OCI-LY1 (cell line): ENCODE measurements around the gene SLC4A2.

Experiments used
- EZH2 ChIP-seq: fragments of 200-600 bp; sonication (generic), shearing (Covaris generic); IDR thresholded peaks from 2 replicates; pipeline ENCODE4 v1.8.0; 2017; ENCODE audit warnings: borderline replicate concordance, mixed run types, mild to moderate bottlenecking, antibody characterized with exemption, low read length, moderate library complexity, mixed read lengths
- TF ChIP-seq, protein P1 (sequence below): fragments of 200-600 bp; sonication (generic), shearing (Covaris generic); IDR thresholded peaks from 2 replicates; pipeline ENCODE4 v1.5.1; 2017; ENCODE audit warnings: mild to moderate bottlenecking, antibody characterized with exemption, low read length, moderate library complexity, mixed read lengths

DNA sequence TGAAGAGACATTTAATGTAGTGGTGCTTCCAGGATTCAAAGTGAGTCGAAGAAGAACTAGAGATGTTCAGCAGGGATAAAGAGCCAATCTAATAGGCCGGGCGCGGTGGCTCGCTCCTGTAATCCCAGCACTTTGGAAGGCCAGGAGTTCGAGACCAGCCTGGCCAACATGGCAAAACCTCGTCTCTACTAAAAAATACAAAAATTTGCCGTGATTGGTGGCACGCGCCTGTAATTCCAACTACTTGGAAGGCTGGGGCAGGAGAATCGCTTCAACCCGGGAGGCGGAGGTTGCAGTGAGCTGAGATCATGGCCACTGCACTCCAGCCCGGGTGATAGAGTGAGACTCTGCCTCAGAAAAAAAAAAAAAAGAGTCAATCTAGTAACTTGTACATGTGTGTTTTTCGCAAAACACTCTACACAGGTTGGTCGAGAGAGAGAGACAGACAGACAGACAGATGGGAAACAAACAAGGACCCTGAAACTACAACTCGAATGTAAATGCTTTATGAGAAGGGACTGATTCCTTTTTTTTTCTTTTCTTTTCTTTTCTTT lies 30.4 kb upstream of the SLC4A2 start:
- TF ChIP-seq, protein P1, sequence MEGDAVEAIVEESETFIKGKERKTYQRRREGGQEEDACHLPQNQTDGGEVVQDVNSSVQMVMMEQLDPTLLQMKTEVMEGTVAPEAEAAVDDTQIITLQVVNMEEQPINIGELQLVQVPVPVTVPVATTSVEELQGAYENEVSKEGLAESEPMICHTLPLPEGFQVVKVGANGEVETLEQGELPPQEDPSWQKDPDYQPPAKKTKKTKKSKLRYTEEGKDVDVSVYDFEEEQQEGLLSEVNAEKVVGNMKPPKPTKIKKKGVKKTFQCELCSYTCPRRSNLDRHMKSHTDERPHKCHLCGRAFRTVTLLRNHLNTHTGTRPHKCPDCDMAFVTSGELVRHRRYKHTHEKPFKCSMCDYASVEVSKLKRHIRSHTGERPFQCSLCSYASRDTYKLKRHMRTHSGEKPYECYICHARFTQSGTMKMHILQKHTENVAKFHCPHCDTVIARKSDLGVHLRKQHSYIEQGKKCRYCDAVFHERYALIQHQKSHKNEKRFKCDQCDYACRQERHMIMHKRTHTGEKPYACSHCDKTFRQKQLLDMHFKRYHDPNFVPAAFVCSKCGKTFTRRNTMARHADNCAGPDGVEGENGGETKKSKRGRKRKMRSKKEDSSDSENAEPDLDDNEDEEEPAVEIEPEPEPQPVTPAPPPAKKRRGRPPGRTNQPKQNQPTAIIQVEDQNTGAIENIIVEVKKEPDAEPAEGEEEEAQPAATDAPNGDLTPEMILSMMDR, result no peak
- no peak for TF ChIP-seq EZH2
